ENCODE results near the gene NDC1.

The NDC1 gene

GRCh38 chr1:53731043-53731600 is 107.0 kb downstream of the NDC1 start:
- no peak for DNase-seq (ENCODE audit: low spot score)

GRCh38 chr1:53730224-53730865 is 107.8 kb downstream of the NDC1 start:
- no peak for DNase-seq (ENCODE audit: low spot score)

- DNase-seq (ENCODE audit: low spot score), result no peak
Observed at GRCh38 chr1:53729456-53730223, 108.5 kb downstream of the NDC1 start.

- DNase-seq (ENCODE audit: low spot score), result no peak
Observed at GRCh38 chr1:53728702-53729455, 109.2 kb downstream of the NDC1 start.

- DNase-seq (ENCODE audit: low spot score), result no peak
Observed at GRCh38 chr1:53728196-53728595, 109.9 kb downstream of the NDC1 start.

- DNase-seq (ENCODE audit: low spot score), result no peak
Observed at GRCh38 chr1:53727461-53728092, 110.5 kb downstream of the NDC1 start.

GRCh38 chr1:53726009-53726600 is 112.0 kb downstream of the NDC1 start:
- DNase-seq (ENCODE audit: low spot score), result no peak

- DNase-seq (ENCODE audit: low spot score), result no peak
Observed at GRCh38 chr1:53725238-53725689, 112.8 kb downstream of the NDC1 start.

GRCh38 chr1:53722025-53722424 is 116.1 kb downstream of the NDC1 start:
- no peak for DNase-seq (ENCODE audit: low spot score)

GRCh38 chr1:53721088-53721487 is 117.0 kb downstream of the NDC1 start:
- DNase-seq (ENCODE audit: low spot score), result no peak

- no peak for DNase-seq (ENCODE audit: low spot score)
Observed at GRCh38 chr1:53719469-53719868, 118.6 kb downstream of the NDC1 start.

GRCh38 chr1:53718443-53718842 is 119.7 kb downstream of the NDC1 start:
- no peak for DNase-seq (ENCODE audit: low spot score)

- DNase-seq (ENCODE audit: low spot score), result no peak
Observed at GRCh38 chr1:53717025-53717804, 120.9 kb downstream of the NDC1 start.

GRCh38 chr1:53716150-53716549 is 121.9 kb downstream of the NDC1 start:
- no peak for DNase-seq (ENCODE audit: low spot score)

- DNase-seq (ENCODE audit: low spot score), result no peak
Observed at GRCh38 chr1:53715478-53715877, 122.6 kb downstream of the NDC1 start.

All from pons (tissue), 1 donor.